HAP-1 (cell line): ENCODE data around the gene ATP8A2.

ENCODE experiments used
- DNase-seq, 2 experiments: peaks; one replicate each; pipeline ENCODE4 v3.0.0-alpha.2; 2016 to 2020; ENCODE audit warnings: low spot score in 2 of 2
- H3K27me3 ChIP-seq: fragments of 250-450 bp; sonication (Bioruptor Pico); 2 replicates; pipeline ENCODE4 v1.5.1; 2020; ENCODE audit warnings: low read depth, mild to moderate bottlenecking, moderate library complexity
- H3K36me3 ChIP-seq: fragments of 250-450 bp; sonication (Bioruptor Pico); replicated peaks from 2 replicates; pipeline ENCODE4 v1.5.1; 2020; ENCODE audit warnings: mild to moderate bottlenecking
- H3K4me1 ChIP-seq: fragments of 250-450 bp; sonication (Bioruptor Pico); 2 replicates; pipeline ENCODE4 v1.5.1; 2020; ENCODE audit warnings: mild to moderate bottlenecking
- H3K4me3 ChIP-seq: fragments of 250-450 bp; sonication (Bioruptor Pico); 2 replicates; pipeline ENCODE4 v1.5.1; 2020; ENCODE audit warnings: mild to moderate bottlenecking, moderate library complexity
- H3K9me3 ChIP-seq: fragments of 250-450 bp; sonication (Bioruptor Pico); 2 replicates; pipeline ENCODE4 v1.5.1; 2020; ENCODE audit warnings: mild to moderate bottlenecking, moderate library complexity
- in situ Hi-C: fragments of 300-500 bp; cut with MboI; formaldehyde crosslinking; loops from 3 replicates; pipeline ENCODE4 v1.14.3; 2020; ENCODE audit warnings: low sequenced_read_pairs, inconsistent platforms, mixed read lengths

The ATP8A2 gene

DNA sequence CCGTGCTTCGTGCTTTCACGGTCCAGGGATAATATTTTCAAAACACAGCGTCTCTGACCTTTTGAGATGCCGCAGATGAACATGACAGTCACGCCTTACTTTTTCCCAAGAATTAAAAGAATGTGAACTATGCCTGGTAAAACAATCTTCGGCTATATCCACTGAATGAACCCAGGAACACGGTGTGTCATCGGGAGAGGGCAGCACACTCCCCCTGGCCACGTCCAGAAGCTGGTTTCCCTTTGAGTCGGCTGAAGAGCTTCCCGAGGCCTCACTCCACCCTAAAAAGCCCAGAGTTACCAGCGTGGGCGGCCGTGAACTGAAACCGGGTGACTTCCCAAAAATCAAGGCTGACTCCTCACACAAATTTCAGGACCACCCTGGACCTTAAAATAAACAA lies 702.9 kb downstream of the ATP8A2 start:
- Histone ChIP-seq H3K36me3 (no peaks in the 10 kb centered on the region), H3K9me3 (no peaks in the 10 kb centered on the region), H3K4me1 (no peaks in the 10 kb centered on the region), H3K27me3 (no peaks in the 10 kb centered on the region), H3K4me3 (no peak overlapping the region)
- in situ Hi-C loops, result loop anchor here (25.0 kb wide), 1 partner anchor 712 kb away; the partner anchor contains the start of gene ATP8A2
- DNase-seq, result peak in 1 of 2 experiments; percentile 47
